ENCODE data around the gene SYCN.
"Not testable (repeated sequence)": the region's sequence is repeated elsewhere in the genome, so short reads cannot be mapped to it uniquely, and the experiment has no call there.

Gene SYCN

DNA sequence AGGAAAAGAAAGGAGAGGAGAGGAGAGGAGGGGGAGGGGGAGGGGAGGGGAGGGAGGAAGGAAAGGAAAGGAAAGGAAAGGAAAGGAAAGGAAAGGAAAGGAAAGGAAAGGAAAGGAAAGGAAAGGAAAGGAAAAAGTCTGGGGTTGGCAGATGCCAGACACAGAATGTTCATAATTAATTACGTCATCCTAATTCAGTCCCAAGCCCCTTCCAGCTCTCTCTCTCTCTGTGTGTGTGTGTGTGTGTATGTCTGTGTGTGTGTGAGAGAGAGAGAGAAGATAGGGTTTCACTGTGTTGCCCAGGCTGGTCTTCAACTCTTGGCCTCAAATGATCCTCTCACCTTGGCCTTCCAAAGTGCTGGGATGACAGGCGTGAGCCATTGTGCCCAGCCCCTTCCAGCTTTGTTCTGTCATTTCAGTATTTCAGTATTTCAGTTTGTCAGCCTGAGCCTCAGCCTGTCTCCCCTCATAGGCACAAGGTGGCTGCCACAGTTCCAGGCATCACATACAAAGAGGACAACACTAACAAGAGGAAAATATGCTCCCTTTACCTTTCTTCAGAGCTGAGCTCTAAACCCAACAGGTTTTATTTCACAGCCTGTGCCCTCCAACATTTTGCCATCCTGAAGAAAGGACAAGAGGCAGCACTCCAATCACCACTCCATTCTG, 26.2 kb upstream of the SYCN start:
- H3K4me3 ChIP-seq (ENCODE audit: low read depth, low read length): no peak overlapping the region

DNA sequence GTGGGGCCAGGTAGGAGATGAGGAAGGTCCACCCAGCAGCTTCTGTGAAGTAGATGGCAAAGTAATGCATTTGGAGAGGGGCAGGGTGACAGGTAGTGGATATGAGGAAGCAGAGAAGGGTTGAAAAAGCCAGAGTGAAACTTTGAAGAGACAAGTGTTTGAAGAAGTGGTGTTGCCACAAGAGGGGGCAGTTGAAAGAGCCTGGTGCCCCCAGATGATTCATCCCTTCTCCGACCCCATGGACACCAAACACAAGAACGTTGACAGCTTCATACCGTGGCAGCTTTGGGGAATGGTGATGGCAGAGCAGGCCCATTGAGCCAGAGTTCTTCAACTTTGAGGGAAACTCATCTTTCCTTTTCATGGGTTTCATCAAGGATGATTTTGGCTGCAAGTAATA, 20.8 kb upstream of the SYCN start:
- no peak overlapping the region for H3K4me3 ChIP-seq (ENCODE audit: low read depth, low read length)

DNA sequence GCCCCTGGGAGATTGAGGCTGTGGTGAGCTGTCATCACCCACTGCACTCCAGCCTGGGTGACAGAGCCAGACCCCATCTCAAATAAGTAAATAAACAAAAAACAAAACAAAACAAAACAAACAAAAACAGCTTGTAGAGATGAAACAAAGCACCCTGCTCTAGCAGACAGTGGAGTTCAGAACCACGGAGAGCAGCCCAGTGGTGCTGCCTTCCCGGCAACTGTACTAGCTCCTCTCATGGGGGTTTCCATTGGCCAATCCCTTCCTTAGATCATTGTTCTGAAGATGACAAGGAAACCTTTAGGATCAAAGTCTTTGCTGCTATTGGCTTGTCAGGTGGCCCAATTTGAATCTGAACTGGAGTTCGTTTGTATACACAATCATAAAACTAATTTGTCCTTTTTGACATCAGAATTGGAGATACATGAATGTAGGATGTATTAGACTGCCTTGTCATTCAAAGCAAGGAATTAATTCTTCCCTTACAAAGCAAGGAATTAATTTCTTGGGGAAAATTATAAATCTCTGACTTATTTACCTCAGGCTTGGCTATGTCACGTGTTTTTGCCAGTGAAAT, 19.7 kb upstream of the SYCN start:
- no peak overlapping the region for H3K4me3 ChIP-seq (ENCODE audit: low read depth, low read length)

- not testable (repeated sequence) for H3K4me3 ChIP-seq (ENCODE audit: low read depth, low read length)
Observed at GRCh38 chr19:39219108-39219507, 15.0 kb upstream of the SYCN start.

DNA sequence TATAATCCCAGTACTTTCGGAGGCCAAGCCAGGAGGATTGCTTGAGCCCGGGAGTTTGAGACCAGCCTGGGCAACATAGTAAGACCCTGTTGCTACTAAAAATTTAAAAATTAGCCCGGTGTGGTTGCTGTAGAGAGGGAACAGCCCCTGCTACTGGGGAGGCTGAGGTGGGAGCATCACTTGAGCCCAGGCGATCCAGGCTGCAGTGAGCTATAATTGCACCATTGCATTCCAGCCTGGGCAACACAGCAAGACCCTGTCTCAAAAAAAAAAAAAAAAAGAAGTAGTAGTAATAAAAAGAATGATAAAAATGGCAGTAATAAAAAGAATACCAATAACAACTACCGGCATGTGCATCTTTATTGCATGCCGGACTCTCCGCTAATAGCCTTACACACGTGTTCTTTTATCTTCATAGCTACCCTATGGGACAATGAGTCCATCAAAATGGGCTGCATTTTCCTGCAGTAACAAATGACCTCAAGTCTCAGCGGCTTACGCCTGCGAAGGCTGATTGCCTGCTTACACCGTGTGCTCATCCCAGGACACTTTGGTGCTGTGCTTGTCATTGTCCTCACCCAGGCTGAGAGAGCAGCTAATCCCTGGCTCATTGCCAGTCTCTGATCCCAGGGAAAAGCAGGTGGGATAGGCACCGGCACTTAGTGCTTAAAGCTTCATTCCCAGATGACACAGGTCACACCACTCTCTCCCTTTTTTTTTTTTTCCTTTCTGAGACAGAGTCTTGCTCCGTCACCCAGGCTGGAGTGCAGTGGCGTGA, 14.4 kb upstream of the SYCN start:
- no peak overlapping the region for H3K4me3 ChIP-seq (ENCODE audit: low read depth, low read length)

GRCh38 chr19:39217094-39217493, 13.0 kb upstream of the SYCN start:
- H3K4me3 ChIP-seq (ENCODE audit: low read depth, low read length): no peak overlapping the region

DNA sequence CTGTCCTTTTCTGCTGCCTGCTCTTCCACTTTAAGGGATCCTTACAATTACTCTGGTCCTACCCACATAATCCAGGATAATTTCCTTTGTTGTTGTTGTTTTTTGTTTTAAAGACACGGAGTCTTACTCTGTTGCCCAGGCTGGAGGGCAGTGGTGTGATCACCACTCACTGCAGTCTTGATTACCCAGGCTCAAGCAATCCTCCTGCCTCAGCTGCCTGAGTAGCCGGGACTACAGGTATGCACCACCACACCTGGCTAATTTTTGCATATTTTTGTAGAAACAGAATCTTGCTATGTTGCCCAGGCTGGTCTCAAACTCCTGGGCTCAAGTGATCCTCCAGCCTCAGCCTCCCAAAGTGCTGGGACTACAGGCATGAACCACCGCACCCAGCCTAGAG, 11.3 kb upstream of the SYCN start:
- H3K4me3 ChIP-seq (ENCODE audit: low read depth, low read length): not testable (repeated sequence)

GRCh38 chr19:39212375-39212742, 8.3 kb upstream of the SYCN start:
- no peak overlapping the region for H3K4me3 ChIP-seq (ENCODE audit: low read depth, low read length)

GRCh38 chr19:39211731-39212374, 7.8 kb upstream of the SYCN start:
- no peak overlapping the region for H3K4me3 ChIP-seq (ENCODE audit: low read depth, low read length)

DNA sequence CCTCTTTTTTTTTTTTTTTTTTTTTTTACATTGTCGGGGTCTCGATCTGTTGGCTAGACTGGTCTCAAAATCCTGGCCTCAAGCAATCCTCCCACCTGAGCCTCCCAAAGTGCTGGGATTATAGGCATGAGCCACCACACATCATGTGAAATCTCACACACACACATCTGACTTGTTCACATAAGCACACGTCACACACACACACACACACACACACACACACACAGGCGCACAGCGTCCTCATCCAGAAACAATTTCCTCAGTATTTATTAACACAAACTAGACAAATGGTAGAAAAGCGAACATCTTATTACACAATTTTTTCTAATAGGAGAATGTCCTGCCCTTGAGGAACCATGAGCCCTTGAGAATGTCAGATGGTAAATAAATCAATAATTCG, 5.1 kb upstream of the SYCN start:
- H3K4me3 ChIP-seq (ENCODE audit: low read depth, low read length): no peak overlapping the region

DNA sequence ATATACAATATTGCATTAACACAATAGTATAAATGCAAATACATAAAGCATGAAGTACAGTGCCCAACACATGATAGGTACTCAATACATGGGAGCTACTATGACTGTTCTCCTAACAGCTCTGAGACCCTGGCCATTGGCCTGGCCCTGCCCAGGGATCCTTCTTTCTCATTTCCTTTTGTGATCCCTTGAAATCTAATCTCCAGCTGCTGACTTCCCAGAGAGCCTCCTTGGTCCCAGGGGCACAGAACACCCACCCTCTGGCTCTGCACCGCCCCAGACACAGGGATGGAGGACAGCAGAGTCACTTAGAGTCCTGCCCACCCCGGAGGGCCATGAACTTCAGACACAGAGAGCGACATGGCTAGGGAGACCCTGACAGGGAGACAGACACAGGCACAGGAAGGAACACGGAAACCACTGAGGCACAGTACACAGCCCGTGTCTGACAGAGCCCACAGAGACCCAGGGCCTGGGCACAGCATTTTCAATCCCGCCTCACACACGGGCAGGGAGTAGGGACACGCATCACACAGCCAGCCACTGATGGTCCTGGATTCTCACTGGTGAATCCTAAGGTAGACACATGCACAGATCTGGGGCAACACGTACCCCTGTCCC, 4.2 kb upstream of the SYCN start:
- no peak overlapping the region for H3K4me3 ChIP-seq (ENCODE audit: low read depth, low read length)

DNA sequence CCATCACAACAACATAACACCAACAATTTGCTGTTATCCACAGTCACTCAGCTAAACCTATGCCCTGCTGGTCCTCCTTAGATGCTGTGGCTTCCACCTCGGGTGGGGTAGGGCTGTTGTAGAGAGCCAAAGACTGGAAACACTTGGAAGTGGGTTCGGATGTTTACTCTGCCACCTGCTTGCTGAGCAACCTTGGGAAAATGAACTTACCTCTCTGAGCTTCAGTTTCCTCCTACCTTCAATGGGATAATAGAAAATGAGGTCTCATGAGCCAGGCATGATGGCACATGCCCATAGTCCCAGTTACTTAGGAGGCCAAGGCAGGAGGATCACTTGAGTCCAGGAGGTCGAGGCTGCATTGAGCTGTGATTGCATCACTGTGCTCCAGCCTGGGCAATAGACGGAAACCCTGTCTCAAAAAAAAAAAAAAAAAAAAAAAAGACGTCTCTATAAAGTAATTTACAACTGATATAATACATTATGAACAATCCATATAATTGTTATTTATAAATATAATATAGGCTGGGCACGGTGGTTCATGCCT, 3.3 kb upstream of the SYCN start:
- no peak overlapping the region for H3K4me3 ChIP-seq (ENCODE audit: low read depth, low read length)

DNA sequence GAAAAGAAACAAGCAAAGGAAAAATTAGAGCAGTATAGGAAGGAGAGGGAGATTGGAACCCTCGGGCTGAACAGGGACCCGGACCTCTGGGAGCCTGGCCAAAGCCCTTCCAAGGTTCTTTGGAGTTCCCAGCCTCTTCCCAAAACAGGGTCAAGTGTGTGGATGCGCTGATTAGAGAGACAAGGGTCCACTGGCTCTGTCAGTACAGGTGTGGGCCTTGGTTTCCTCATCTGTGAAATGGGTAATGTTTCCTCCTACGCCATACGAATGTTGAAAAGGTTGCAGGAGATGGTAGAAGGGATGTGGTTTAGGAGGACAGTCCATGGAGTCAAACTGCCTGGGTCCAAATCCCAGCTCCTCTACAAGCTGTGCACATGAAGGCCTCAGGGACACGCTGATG, 2.1 kb upstream of the SYCN start:
- H3K4me3 ChIP-seq (ENCODE audit: low read depth, low read length): no peak overlapping the region

GRCh38 chr19:39205449-39205764, 1.3 kb upstream of the SYCN start:
- H3K4me3 ChIP-seq (ENCODE audit: low read depth, low read length): no peak overlapping the region

- no peak overlapping the region for H3K4me3 ChIP-seq (ENCODE audit: low read depth, low read length)
Observed at GRCh38 chr19:39202998-39203355, 1.1 kb downstream of the SYCN start.

- no peak overlapping the region for H3K4me3 ChIP-seq (ENCODE audit: low read depth, low read length)
Observed at GRCh38 chr19:39200803-39201115, 3.3 kb downstream of the SYCN start.

DNA sequence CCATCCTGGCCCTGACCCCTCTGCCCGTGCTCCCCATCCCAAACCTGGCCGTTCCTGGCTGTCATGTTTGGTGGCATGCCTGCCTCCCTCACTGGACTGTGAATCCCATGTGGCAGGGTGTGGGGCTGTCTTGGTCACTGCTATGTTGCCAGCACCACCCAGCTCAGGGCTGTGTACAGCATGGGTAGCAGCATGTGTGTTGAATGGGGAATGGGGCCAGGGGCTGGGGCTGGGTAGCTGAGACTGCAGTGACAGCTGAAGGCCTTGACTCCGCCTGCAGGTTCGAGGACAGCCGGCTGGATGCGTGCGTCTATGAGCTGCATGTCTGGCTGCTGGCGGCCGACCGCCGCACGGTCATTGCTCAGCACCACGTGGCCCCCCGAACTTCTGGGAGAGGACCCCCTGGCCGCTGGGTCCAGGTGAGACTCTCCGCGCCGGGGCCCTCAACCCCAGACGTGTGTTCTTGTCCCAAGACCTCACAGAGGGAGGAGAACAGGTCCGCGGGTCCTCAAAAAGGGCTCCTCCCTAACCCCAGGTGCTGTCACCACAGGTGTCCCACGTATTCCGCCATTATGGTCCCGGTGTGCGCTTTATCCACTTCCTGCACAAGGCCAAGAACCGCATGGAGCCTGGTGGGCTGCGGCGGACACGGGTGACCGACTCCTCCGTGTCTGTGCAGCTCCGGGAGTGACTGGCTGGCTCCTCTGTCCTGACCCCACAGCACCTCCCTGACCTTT, 3.8 kb downstream of the SYCN start:
- H3K4me3 ChIP-seq (ENCODE audit: low read depth, low read length): no peak overlapping the region

DNA sequence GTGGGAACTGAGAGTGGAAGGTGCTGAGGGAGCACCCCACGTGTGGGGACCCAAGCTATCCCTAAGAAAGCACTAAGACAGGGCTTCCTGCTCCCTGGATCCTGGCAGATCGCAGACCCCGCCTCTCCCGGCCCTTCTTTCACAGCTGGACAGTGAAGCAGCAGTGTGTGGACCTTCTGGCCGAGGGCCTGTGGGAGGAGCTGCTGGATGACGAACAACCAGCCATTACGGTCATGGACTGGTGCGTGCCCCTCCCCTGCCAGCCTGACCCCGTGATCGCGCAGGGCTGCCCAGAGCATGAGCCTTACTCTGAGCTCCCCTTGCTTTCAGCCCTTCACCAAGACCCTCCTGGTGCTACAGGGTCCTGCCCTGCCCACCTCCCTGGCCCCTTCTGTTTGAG, 5.0 kb downstream of the SYCN start:
- H3K4me3 ChIP-seq (ENCODE audit: low read depth, low read length): no peak overlapping the region

GRCh38 chr19:39197808-39198207, 6.3 kb downstream of the SYCN start:
- H3K4me3 ChIP-seq (ENCODE audit: low read depth, low read length): no peak overlapping the region

DNA sequence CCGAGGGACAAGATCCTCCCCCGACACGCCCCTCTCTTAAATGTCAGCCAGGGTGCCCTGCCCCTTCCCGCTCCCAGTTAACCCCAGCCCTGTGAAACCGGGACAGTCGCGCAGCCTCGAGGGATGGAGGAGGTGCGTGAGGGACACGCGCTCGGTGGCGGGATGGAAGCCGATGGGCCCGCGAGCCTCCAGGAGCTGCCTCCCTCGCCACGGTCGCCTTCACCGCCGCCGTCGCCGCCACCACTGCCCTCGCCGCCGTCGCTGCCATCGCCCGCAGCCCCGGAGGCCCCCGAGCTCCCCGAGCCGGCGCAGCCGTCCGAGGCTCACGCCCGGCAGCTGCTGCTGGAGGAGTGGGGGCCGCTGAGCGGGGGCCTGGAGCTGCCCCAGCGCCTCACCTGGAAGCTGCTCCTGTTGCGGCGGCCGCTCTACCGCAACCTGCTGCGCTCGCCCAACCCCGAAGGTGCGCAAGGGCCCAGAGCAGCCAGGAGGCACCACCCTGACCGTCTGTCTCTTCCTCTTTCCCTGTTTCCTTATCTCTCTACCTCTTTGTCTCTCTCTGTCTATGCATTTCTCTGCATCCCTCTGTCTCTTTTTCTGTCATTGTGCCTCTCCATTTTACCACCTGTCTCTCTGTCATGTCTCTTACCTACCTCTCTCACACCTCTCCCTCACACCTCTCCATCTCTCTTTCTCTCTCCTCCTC, 7.1 kb downstream of the SYCN start, which contains the start of gene NCCRP1:
Gene NCCRP1, plus strand, starts transcription at position 105 of the 703 bp plus-strand sequence. Its CDS starts 19 bp downstream, at position 124.
- H3K4me3 ChIP-seq (ENCODE audit: low read depth, low read length): peak within 1 kb of the TSS; percentile 13

Data from iPS-11a (cell line).